SH-SY5Y (cell line): Measurements from ENCODE around the gene PBX1.

ENCODE experiments used
- GATA2 ChIP-seq: IDR thresholded peaks from 2 replicates; pipeline ENCODE4 v1.6.1; 2011; ENCODE audit warnings: mild to moderate bottlenecking, low read depth, low read length
- GATA3 ChIP-seq: IDR thresholded peaks from 2 replicates; pipeline ENCODE4 v1.6.1; 2011; ENCODE audit warnings: low read depth, mild to moderate bottlenecking, low read length, moderate library complexity

- no peak for TF ChIP-seq GATA3
- no peak for TF ChIP-seq GATA2
Observed at GRCh38 chr1:164678136-164678700, 119.2 kb downstream of the PBX1 start.
